Measurements from ENCODE around the gene GPR153.
"Not testable (repeated sequence)": the region's sequence is repeated elsewhere in the genome, so short reads cannot be mapped to it uniquely, and the experiment has no call there.

GPR153 gene

DNA sequence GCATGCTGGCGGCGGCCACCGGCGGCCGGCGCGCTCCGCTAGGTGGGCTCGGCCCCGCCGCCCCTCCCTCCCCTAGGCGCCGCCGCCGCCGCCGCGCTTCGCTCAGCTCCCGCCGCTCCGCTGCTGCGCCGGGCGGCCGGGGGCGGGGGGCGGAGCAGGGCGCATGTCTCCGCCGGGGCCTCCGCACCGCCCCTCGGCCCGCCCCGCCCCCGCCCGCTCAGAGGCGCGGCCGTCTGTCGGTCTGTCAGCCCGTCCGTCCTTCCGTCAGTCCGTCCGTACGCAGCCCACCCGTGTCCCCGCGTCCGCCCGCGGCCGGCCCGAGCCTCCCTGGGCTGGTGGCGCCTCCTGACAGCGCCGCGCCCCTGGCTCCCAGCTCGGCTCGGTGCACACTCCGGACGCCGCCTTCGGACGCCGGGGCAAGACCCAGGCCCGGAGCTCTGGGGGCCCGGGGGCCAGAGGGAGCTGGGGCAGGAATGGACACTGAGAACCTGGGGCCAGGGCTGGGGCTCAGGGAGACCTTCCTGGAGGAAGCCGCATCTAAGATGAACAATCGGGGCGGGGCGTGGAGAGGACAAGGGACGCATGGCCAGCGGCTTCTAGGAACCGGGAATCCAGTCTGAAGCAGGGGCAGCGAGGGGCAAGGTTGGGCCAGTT lies at the start of gene GPR153:
GPR153 (minus strand) TSS at position 138 of the 654 bp plus-strand sequence. CDS start 6,193 bp downstream, outside the sequence.
- no peak for DNase-seq

DNA sequence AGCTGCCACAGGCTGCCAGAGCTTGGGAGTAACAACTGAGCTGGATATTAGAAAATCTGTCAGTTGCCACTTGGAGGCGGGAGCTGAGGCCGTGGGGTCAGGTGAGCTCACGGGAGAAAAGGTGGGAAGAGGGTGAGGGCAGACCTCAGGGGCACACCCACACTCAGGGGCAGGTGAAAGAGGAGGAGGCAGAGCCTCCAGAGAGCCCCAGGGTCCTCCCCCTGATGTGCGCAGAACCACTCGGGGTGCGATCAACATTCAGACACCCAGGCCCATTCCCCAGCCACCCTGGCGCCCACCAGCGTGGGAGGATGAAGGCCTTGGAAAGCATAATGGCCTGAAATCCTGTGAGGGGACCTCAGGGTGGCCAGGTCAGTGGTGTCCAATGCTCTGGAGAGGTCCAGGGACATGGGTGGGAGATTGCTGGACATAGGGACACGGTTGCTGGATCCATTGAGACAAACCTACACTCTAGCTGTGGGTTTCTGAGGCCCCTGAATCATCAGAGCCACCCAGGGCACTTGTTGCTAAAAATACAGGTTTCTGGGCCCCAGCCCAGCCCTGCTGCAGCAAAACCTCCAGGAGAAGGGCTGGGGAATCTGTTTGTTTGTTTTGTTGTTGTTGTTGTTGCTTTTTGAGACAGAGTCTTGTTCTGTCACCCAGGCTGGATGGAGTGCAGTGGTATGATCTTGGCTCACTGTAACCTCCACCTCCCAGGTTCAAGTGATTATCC lies 49.4 kb upstream of the GPR153 start:
- DNase-seq = no peak

- no peak for DNase-seq
Observed at GRCh38 chr1:6309564-6309963, 48.7 kb upstream of the GPR153 start.

DNA sequence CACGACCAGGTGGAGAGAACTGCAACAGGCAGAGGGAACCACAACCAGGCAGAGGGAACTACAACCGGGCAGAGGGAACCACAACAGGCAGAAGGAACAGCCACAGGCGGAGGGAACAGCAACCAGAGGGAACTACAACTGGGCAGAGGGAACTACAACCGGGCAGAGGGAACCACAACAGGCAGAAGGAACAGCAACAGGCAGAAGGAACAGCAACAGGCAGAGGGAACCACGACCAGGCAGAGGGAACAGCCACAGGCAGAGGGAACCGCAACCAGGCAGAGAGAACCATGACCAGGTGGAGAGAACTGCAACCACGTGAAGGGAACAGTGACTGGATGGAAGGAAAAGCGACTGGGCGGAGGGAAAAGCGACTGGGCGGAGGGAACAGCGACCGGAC lies 47.6 kb upstream of the GPR153 start:
- DNase-seq = no peak

DNA sequence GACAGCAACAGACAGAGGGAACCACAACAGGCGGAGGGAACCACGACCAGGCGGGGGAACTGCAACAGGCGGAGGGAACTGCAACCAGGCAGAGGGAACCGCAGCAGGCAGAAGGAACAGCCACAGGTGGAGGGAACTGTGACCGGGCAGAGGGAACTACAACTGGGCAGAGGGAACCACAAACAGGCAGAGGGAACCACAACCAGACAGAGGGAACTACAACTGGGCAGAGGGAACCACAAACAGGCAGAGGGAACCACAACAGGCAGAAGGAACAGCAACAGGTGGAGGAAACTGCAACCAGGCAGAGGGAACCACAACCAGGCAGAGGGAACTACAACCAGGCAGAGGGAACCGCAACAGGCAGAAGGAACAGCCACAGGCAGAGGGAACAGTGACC lies 46.8 kb upstream of the GPR153 start:
- not testable (repeated sequence) for DNase-seq

DNA sequence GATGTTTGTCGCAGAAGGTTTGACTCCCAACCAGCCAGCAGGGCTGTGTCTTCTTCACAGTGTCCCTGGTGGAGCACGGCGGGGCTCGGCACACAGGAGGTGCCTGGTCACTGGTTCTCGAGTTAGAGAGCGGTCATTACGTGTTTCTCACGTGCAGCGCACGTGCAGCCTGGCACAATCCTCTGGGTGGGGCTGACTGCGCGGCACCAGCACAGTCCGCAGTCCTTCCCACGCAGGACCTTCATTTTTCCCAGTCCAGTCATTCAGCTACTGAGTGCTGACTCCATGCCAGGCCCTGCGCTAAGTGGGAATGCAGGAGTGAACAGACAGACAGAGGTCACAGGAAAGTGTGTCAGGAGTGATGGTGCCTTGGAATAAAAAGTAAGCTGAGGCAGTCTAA lies 46.2 kb upstream of the GPR153 start:
- DNase-seq = no peak

DNA sequence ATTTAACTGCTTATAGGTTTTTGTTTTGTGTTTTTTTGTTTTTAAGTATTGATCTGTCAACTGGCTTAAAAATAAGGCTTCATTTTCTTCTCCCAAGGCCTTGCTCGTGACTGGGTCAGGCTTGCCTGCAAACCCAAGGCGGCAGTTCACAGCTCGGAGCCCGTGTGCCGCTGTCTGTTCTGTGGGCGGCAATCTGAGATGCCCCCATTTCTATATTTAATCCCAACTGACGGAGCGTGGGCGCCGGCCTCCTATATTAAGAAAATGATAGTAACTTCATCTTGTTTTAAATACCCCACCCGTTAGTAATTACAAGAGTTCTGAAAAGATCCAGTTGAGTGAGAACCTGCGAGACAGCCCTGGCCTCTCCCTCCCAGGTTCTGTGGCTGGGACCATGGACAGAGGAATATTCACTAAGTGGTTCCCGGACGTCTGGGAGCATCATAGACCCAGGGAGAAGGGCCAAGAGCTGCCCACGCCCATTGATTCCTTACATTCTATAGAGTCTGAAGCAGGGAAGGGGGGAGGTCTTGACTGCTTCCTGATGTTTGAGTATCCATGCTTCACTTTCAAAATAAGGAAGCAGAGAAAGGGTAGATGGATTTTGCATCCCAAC lies 42.6 kb upstream of the GPR153 start:
- no peak for DNase-seq

DNA sequence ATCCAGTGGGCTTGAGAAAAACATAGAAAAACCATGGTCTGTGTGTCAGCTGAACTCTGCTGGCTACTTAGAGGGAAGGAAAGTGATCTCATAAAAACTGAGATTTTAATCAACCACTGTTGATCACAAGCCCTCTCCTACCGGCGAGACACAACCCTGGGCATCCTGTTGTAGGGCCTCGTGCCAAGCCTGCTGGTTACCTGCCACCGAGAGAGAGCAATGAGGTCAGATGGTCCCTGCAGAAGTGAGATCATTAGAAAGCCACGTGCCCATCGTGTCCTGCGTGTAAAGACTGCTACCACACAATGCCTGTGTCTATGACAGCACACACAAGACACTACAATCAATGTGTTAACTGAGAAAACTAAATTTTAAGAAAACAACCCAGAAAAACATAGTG lies 41.7 kb upstream of the GPR153 start:
- DNase-seq = no peak

- DNase-seq = no peak
Observed at GRCh38 chr1:6301526-6301925, 40.6 kb upstream of the GPR153 start.

- no peak for DNase-seq
Observed at GRCh38 chr1:6300342-6301048, 39.6 kb upstream of the GPR153 start.

- no peak for DNase-seq
Observed at GRCh38 chr1:6299557-6300165, 38.8 kb upstream of the GPR153 start.

DNA sequence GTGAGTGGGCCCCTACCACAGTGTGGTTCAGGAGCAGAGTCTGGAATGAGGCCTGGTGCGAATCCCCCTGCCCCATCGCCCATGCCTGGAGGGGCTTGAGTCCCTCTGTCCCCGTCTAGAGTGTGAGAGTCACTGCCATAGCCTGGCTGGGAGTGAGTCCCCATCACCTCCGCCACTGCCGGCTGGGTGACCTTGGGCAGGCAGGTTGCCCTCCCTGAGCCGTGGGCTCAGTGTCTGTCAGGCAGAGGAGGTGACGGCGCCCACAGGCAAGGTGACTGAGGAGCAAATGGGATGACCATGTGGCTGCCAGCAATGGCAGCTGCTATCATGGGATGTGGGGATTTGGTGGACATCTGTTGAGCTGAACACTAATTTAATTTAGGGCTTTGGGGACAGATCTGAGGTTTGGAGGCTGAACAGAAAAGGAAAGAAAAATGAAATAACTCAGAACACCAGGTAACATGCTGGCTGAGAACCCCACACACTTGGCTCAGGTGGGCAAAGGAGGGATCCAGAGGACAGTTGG lies 38.1 kb upstream of the GPR153 start:
- no peak for DNase-seq

- no peak for DNase-seq
Observed at GRCh38 chr1:6298530-6298929, 37.6 kb upstream of the GPR153 start.

DNA sequence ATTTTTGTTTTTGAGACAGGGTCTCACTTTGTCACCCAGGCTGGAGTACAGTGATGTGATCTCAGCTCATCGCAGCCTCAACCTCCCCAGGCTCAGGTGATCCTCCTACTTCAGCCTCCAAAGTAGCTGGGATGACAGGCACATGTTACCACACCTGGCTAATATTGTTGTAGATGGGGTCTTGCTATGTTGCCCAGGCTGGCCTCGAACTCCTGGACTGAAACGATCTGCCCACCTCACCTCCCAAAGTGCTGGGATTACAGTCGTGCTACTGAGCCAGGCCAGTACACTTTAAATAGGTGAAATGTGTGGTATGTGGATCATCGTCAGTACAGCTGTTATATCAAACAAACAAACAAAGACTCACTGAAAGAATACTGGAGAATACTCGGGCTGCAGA lies 35.0 kb upstream of the GPR153 start:
- no peak for DNase-seq

DNA sequence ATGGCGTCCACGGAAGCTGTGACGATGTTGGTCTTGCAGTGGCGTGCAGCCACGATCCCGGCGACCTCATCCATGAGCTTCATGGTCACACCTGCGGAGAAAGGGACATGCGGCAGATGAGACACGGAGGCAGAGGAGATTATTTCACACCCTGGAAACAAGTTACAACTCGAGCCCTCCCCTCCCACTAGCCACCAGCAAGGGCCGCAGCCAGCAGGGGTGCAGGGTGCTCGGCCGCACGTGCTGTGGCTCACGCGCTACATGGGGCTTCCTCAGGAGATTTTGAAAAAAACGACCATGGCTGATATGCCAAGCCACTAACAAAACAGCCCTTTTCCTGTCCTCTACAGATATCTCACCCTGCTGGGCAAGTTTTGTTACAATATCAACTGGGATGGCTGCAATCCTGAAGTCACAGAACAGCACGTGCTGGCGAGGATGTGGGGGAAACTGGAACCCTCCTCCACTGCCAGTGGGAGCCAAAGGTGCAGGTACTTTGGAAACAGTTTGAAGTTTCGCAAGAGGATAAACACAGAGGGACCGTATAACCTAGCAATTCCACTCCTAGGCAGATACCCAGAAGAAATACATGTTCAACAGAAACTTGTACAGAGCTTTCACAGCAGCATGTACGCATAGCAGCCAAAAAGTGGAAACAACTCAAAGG lies 34.1 kb upstream of the GPR153 start:
- DNase-seq = no peak

DNA sequence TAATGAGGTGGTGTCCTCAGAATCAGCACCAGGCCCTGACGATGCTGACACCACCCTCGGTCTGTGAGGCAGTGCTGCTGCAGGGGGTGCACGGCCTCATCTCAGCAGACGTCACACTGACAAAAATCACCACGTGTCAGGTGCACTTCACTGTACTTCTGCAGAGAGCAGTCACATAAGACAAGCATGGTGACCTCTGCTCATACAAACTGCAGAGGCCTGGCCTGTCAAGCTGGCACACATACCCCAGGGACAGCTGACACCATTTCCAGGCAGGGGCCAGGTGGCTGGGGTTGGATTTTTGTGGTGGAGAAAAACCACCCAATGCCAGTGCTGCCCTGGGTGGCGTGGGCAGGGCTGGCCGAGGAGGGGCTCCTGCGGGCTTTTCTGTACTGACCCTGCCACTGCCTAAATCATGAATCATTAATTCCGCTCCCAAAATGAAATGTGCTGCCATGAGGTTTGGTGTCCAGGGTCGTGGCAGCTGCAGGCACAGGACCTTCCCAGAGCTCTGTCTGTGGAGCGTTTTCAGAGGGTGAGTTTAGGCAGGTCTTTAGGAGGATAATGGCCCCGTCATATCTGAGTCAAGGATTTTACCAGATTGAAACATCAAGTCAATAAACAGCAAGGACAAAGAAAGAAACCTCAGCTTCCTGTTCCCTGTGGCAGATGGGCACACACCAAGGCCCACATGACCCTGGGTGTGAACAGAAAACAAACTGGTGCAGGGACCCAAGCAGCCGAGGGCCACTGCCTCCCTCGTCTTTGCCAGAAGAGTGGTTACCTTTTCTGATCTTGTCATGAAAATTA lies 33.4 kb upstream of the GPR153 start:
- no peak for DNase-seq

GRCh38 chr1:6292102-6292501 lies 31.2 kb upstream of the GPR153 start:
- no peak for DNase-seq

DNA sequence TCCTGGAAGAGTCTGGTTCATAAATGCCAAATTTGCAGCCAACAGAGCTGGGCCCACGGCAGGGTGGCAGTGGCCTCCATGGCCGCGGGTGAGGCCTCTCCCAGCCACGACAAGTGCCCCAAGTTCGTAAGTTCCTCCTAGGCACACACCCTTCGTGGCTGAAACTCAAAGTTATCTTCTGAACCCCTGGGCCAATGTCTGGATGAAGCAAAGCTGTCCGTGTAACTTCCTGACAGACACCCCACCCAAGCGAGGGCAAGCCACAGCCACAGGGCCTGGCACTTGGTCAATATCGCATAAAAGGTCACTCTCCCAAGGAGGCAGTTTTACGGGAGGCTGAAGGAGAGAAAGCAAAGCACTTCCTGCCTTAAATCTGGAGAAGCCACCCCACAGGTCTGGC lies 27.8 kb upstream of the GPR153 start:
- DNase-seq = no peak

GRCh38 chr1:6288026-6288425 lies 27.1 kb upstream of the GPR153 start:
- DNase-seq = no peak

- DNase-seq = no peak
Observed at GRCh38 chr1:6287431-6287886, 26.6 kb upstream of the GPR153 start.

DNA sequence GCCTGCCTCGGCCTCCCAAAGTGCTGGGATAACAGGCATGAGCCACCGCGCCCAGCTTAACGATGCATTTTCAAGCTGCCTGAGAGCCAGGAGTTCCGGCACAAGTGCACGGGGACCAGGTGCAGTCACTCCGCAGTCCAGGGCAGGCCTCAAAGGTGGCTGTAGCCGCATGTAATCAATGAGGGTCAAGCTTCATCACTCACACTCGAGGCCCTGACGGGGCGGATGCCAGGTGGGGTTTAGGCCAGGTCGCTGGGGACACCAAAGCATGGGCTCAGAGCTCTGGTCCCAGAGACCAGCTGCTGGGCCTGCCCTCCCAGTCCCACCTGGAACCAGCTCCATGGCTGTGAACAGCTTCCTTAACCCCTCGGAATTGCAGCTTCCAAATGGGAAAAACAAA lies 26.1 kb upstream of the GPR153 start:
- no peak for DNase-seq
